Progenitor cell of endocrine pancreas (in vitro differentiated cells): Measurements from ENCODE around the gene KHDRBS1. TPM values are rescaled to one million over a fixed set of nuclear protein-coding genes. Genes with fewer than 3 reads are reported as not detected.
"Not testable (repeated sequence)": the region's sequence is repeated elsewhere in the genome, so short reads cannot be mapped to it uniquely, and the experiment has no call there.

Experiments used
- DNase-seq: peaks from one replicate; pipeline ENCODE4 v3.0.0; 2021; ENCODE audit warnings: low spot score; ENCODE audit not compliant: unreplicated experiment
- H3K27ac Mint-ChIP-seq: 2 replicates; pipeline ENCODE4 v1.8.0; 2021; ENCODE audit warnings: mild to moderate bottlenecking, moderate library complexity, mixed read lengths
- H3K27me3 Mint-ChIP-seq: 2 replicates; pipeline ENCODE4 v1.8.0; 2021; ENCODE audit warnings: mixed read lengths
- H3K36me3 Mint-ChIP-seq: 2 replicates; pipeline ENCODE4 v1.8.0; 2022; ENCODE audit warnings: mixed read lengths; ENCODE audit not compliant: insufficient read depth
- H3K4me1 Mint-ChIP-seq: 2 replicates; pipeline ENCODE4 v1.8.0; 2021; ENCODE audit warnings: low read depth, mixed read lengths
- H3K4me3 Mint-ChIP-seq: 2 replicates; pipeline ENCODE4 v1.8.0; 2021; ENCODE audit warnings: low read depth, mild to moderate bottlenecking, moderate library complexity, mixed read lengths
- H3K9me3 Mint-ChIP-seq: 2 replicates; pipeline ENCODE4 v1.8.0; 2021; ENCODE audit warnings: low read depth, mixed read lengths
- total RNA-seq: library from RNA; stranded (reverse); gene quantifications from 2 replicates; pipeline ENCODE4 v1.2.1, GENCODE V29; 2021
- TF ChIP-seq, protein P1 (sequence below): fragments of 200-600 bp; sonication (generic); IDR thresholded peaks from one replicate; pipeline ENCODE4 v1.5.0; 2021; ENCODE audit warnings: antibody characterized with exemption, mild to moderate bottlenecking; ENCODE audit not compliant: unreplicated experiment

The KHDRBS1 gene
- total RNA-seq, 1 donor from 2014 or later, result 235 TPM

DNA sequence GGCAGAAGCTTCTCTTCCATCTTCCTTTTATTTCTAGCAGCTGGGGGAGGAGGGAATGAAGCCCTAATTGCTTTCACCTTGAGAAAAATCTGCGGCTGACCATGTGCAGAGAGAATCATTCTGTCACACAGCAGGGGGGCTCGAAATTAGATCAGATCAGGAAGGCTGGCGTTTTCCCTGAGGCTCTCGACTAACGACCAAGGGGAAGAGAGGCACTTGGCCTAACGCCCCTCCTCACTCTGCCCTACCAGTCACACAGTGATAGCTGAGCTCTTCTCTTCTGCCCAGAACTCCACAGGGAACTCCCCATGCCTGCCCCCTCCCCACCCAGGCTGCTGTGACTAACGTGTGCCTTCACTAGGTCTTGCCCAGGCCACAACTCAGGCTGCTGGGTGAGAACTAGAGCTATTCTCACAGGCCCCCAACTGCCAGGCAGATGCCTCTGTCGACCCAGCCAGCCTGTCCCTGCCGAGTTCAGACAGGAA, 26.5 kb upstream of the KHDRBS1 start:
- H3K9me3 Mint-ChIP-seq, result peaks cover 3% of the 10 kb centered on the region
- no peak for DNase-seq
- TF ChIP-seq, protein P1, sequence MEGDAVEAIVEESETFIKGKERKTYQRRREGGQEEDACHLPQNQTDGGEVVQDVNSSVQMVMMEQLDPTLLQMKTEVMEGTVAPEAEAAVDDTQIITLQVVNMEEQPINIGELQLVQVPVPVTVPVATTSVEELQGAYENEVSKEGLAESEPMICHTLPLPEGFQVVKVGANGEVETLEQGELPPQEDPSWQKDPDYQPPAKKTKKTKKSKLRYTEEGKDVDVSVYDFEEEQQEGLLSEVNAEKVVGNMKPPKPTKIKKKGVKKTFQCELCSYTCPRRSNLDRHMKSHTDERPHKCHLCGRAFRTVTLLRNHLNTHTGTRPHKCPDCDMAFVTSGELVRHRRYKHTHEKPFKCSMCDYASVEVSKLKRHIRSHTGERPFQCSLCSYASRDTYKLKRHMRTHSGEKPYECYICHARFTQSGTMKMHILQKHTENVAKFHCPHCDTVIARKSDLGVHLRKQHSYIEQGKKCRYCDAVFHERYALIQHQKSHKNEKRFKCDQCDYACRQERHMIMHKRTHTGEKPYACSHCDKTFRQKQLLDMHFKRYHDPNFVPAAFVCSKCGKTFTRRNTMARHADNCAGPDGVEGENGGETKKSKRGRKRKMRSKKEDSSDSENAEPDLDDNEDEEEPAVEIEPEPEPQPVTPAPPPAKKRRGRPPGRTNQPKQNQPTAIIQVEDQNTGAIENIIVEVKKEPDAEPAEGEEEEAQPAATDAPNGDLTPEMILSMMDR, result no peak
- no peak overlapping the region for H3K4me3 Mint-ChIP-seq
- no peaks in the 10 kb centered on the region for H3K36me3 Mint-ChIP-seq
- no peak overlapping the region for H3K27ac Mint-ChIP-seq
- peaks cover 15% of the 10 kb centered on the region for H3K27me3 Mint-ChIP-seq
- no peaks in the 10 kb centered on the region for H3K4me1 Mint-ChIP-seq

- Mint-ChIP-seq H3K4me1 (no peaks in the 10 kb centered on the region), H3K36me3 (no peaks in the 10 kb centered on the region), H3K4me3 (no peak overlapping the region), H3K27me3 (peaks cover 15% of the 10 kb centered on the region), H3K27ac (no peak overlapping the region), H3K9me3 (no peaks in the 10 kb centered on the region)
- DNase-seq, result no peak
- TF ChIP-seq, protein P1, result no peak
These were observed 23.7 kb upstream of the KHDRBS1 start for GRCh38 chr1:31989964-31990363.

GRCh38 chr1:31991182-31991581, 22.5 kb upstream of the KHDRBS1 start:
- no peaks in the 10 kb centered on the region for H3K36me3 Mint-ChIP-seq
- H3K27me3 Mint-ChIP-seq, result peaks cover 15% of the 10 kb centered on the region
- H3K4me1 Mint-ChIP-seq, result no peaks in the 10 kb centered on the region
- no peaks in the 10 kb centered on the region for H3K9me3 Mint-ChIP-seq
- no peak overlapping the region for H3K4me3 Mint-ChIP-seq
- DNase-seq, result no peak
- TF ChIP-seq, protein P1, result no peak
- H3K27ac Mint-ChIP-seq, result no peak overlapping the region

GRCh38 chr1:31995263-31995662, 18.4 kb upstream of the KHDRBS1 start:
- Mint-ChIP-seq H3K27ac (no peak overlapping the region), H3K27me3 (peaks cover 3% of the 10 kb centered on the region), H3K4me1 (no peaks in the 10 kb centered on the region), H3K36me3 (no peaks in the 10 kb centered on the region), H3K9me3 (no peaks in the 10 kb centered on the region), H3K4me3 (no peak overlapping the region)
- TF ChIP-seq, protein P1, result no peak
- no peak for DNase-seq

DNA sequence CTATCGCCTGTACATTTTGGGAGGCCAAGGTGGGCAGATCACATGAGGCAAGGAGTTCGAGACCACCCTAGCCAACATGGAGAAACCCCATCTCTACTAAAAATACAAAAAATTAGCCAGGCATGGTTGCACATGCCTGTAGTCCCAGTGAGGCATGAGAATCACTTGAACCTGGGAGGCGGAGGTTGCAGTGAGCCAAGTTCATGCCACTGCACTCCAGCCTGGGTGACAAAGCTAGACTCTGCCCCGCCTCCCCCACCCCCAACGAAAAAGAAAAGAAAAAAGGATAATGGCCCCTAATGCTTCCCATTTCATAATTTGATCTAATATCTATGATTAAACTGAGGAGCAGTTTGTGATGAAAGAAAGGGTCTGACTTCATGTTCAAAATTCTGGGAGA, 17.5 kb upstream of the KHDRBS1 start:
- not testable (repeated sequence) for H3K36me3 Mint-ChIP-seq, H3K27me3 Mint-ChIP-seq, H3K9me3 Mint-ChIP-seq, DNase-seq, H3K4me3 Mint-ChIP-seq, H3K4me1 Mint-ChIP-seq, H3K27ac Mint-ChIP-seq

- TF ChIP-seq, protein P1, result no peak
- Mint-ChIP-seq H3K4me1 (no peaks in the 10 kb centered on the region), H3K4me3 (no peak overlapping the region), H3K36me3 (no peaks in the 10 kb centered on the region), H3K9me3 (no peaks in the 10 kb centered on the region), H3K27me3 (no peaks in the 10 kb centered on the region), H3K27ac (no peak overlapping the region)
- no peak for DNase-seq
These were observed 11.8 kb upstream of the KHDRBS1 start for GRCh38 chr1:32001863-32002262.

DNA sequence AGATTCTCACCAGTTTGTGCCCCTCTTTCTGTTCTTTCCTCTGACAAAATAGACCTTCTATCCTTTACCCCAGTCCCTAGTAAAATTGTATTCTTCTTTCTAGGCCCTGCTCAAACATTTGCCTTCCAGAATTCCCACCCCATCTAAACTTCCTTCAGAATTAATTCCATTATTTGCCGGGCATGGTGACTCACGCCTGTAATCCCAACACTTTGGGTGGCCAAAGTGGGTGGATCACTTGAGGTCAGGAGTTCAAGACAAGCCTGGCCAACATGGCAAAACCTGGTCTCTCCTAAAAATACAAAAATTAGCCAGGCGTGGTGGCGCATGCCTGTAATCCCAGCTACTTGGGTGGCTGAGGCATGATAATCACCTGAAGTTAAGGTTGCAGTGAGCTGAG, 11.4 kb upstream of the KHDRBS1 start:
- H3K4me3 Mint-ChIP-seq, H3K36me3 Mint-ChIP-seq, DNase-seq, H3K27me3 Mint-ChIP-seq, H3K27ac Mint-ChIP-seq, H3K9me3 Mint-ChIP-seq, H3K4me1 Mint-ChIP-seq: not testable (repeated sequence)
